AG09319 (cell line): Measurements from ENCODE around the gene P2RY10.

Source experiments
- DNase-seq: peaks from one replicate; pipeline ENCODE4 v3.0.0-alpha.2; 2010; ENCODE audit warnings: low read depth; ENCODE audit errors: extremely low read depth
- CTCF ChIP-seq: IDR thresholded peaks from 2 replicates; pipeline ENCODE4 v1.5.1; 2011; ENCODE audit warnings: low read depth, mild to moderate bottlenecking, inconsistent platforms, low read length, moderate library complexity

Gene P2RY10

GRCh38 chrX:78945186-78945912 lies at the start of gene P2RY10:
P2RY10 (plus strand) TSS chrX:78945391; CDS start chrX:78960521, 15,130 bp downstream.
- DNase-seq: no peak
- no peak for TF ChIP-seq CTCF

GRCh38 chrX:78922754-78923153 lies 22.4 kb upstream of the P2RY10 start:
- no peak for DNase-seq
- no peak for TF ChIP-seq CTCF

- TF ChIP-seq CTCF: no peak
Observed at GRCh38 chrX:78923198-78924015, 21.8 kb upstream of the P2RY10 start.

GRCh38 chrX:78931814-78932213 lies 13.4 kb upstream of the P2RY10 start:
- TF ChIP-seq CTCF: no peak
- DNase-seq: no peak

More at GRCh38 chrX:78923198-78924015, 21.8 kb upstream of the P2RY10 start:
- no peak for DNase-seq

GRCh38 chrX:78934866-78935265 lies 10.3 kb upstream of the P2RY10 start:
- DNase-seq: no peak
- TF ChIP-seq CTCF: no peak

- DNase-seq: no peak
- no peak for TF ChIP-seq CTCF
Observed at GRCh38 chrX:78944351-78944750, 840 bp upstream of the P2RY10 start.
